ENCODE results near the gene NCAM1. TPM values are rescaled to one million over a fixed set of nuclear protein-coding genes. Genes with fewer than 3 reads are reported as not detected.

NCAM1 gene
- total and polyA plus RNA-seq, 2 of the 13 experiments (the other 11 are each of a cell fraction or from before 2014, with no cell fraction given), result 0.05 TPM; not detected in 1

DNA sequence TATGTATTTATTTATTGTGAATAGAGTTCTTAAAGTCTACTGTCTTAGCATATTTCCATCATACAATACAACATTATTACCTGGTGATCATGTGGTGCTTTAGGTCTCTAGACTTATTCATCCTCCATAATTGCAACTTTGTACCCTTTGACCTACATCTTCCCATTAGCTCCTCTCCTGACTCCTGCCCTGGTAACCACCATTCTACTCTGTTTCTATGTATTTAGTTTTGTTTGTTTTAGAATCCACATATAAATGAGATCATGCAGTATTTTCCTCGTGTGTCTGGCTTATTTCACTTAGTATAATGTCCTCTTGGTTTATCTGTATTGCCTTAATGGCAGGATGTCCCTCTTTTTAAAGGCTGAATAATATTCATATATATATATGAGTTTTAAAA, 22.7 kb downstream of the NCAM1 start:
- Histone ChIP-seq H3K4me3 (replicated peaks in 1 of 3; ENCODE audit: insufficient read depth in 1 of 3, low read depth in 2 of 3, low read length in 3 of 3) (no peak overlapping the region), H4K20me1 (ENCODE audit: insufficient read depth, low read length) (no peaks in the 10 kb centered on the region), H3K79me2 (ENCODE audit: insufficient read depth, low read length) (no peaks in the 10 kb centered on the region), H3K27me3 (ENCODE audit: control insufficient read depth in 1 of 2, insufficient read depth in 2 of 2, low read length in 2 of 2) (no peaks in the 10 kb centered on the region), H3K27ac (ENCODE audit: extremely low read length, insufficient read depth, low read length) (no peak overlapping the region), H3K36me3 (replicated peaks in 1 of 2; ENCODE audit: control insufficient read depth in 1 of 2, insufficient read depth in 2 of 2, low read length in 2 of 2) (no peaks in the 10 kb centered on the region), H2AFZ (ENCODE audit: low read length) (no peak overlapping the region), H3K9ac (ENCODE audit: insufficient read depth, low read depth, low read length) (no peak overlapping the region), H3K9me3 (ENCODE audit: low read length) (peaks cover 21% of the 10 kb centered on the region), H3K4me1 (ENCODE audit: insufficient read depth, low read length) (no peaks in the 10 kb centered on the region), H3K4me2 (ENCODE audit: low read depth, low read length) (no peak overlapping the region)
- in situ Hi-C loops (cut with HindIII; ENCODE audit: extremely low pct_ligation_motif_present, low pct_unique_long_range_greater_than_20kb) (no loop called here), intact Hi-C loops (cut with micrococcal nuclease; ENCODE audit: unreplicated experiment) (no loop called here)
- BruUV-seq (replicated peaks), result no TSS peak
- FAIRE-seq, result no peak
- ATAC-seq, result no peak
- 0% methylated on average over 1 of the region's 1 CpG for WGBS (ENCODE audit: low lambda C conversion rate)
- CTCF ChIA-PET (ENCODE audit: low intra/inter-chr PET ratio, low total read pairs), result no interaction called here
- POLR2A ChIA-PET, result no interaction called here
- DNase-seq (ENCODE audit: low spot score), result no peak
- TF ChIP-seq KAT7 (CRISPR knock-in tag; IDR thresholded peaks at IDR 0.05; ENCODE audit: borderline replicate concordance), result no peak
- no peak for TF ChIP-seq ZNF101 (CRISPR knock-in tag; IDR thresholded peaks at IDR 0.05; ENCODE audit: borderline replicate concordance, low read depth)
- no peak for TF ChIP-seq GABPB1 (CRISPR knock-in tag; IDR thresholded peaks at IDR 0.05)
- TF ChIP-seq, protein P1, sequence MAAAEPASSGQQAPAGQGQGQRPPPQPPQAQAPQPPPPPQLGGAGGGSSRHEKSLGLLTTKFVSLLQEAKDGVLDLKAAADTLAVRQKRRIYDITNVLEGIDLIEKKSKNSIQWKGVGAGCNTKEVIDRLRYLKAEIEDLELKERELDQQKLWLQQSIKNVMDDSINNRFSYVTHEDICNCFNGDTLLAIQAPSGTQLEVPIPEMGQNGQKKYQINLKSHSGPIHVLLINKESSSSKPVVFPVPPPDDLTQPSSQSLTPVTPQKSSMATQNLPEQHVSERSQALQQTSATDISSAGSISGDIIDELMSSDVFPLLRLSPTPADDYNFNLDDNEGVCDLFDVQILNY (CRISPR knock-in tag; conservative IDR thresholded peaks at IDR 0.05), result no peak
- TF ChIP-seq, protein P2, sequence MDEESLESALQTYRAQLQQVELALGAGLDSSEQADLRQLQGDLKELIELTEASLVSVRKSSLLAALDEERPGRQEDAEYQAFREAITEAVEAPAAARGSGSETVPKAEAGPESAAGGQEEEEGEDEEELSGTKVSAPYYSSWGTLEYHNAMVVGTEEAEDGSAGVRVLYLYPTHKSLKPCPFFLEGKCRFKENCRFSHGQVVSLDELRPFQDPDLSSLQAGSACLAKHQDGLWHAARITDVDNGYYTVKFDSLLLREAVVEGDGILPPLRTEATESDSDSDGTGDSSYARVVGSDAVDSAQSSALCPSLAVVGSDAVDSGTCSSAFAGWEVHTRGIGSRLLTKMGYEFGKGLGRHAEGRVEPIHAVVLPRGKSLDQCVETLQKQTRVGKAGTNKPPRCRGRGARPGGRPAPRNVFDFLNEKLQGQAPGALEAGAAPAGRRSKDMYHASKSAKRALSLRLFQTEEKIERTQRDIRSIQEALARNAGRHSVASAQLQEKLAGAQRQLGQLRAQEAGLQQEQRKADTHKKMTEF (CRISPR knock-in tag; IDR thresholded peaks at IDR 0.05), result no peak
- no peak for TF ChIP-seq EZH2 (conservative IDR thresholded peaks at IDR 0.05; ENCODE audit: low read depth, low read length)
- TF ChIP-seq, protein P3, sequence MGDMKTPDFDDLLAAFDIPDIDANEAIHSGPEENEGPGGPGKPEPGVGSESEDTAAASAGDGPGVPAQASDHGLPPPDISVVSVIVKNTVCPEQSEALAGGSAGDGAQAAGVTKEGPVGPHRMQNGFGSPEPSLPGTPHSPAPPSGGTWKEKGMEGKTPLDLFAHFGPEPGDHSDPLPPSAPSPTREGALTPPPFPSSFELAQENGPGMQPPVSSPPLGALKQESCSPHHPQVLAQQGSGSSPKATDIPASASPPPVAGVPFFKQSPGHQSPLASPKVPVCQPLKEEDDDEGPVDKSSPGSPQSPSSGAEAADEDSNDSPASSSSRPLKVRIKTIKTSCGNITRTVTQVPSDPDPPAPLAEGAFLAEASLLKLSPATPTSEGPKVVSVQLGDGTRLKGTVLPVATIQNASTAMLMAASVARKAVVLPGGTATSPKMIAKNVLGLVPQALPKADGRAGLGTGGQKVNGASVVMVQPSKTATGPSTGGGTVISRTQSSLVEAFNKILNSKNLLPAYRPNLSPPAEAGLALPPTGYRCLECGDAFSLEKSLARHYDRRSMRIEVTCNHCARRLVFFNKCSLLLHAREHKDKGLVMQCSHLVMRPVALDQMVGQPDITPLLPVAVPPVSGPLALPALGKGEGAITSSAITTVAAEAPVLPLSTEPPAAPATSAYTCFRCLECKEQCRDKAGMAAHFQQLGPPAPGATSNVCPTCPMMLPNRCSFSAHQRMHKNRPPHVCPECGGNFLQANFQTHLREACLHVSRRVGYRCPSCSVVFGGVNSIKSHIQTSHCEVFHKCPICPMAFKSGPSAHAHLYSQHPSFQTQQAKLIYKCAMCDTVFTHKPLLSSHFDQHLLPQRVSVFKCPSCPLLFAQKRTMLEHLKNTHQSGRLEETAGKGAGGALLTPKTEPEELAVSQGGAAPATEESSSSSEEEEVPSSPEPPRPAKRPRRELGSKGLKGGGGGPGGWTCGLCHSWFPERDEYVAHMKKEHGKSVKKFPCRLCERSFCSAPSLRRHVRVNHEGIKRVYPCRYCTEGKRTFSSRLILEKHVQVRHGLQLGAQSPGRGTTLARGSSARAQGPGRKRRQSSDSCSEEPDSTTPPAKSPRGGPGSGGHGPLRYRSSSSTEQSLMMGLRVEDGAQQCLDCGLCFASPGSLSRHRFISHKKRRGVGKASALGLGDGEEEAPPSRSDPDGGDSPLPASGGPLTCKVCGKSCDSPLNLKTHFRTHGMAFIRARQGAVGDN (CRISPR knock-in tag; IDR thresholded peaks at IDR 0.05), result no peak
- no peak for TF ChIP-seq ARNT (IDR thresholded peaks at IDR 0.05)
- TF ChIP-seq SSRP1 (CRISPR knock-in tag; IDR thresholded peaks at IDR 0.05), result no peak
- no peak for TF ChIP-seq MTF1 (CRISPR knock-in tag; IDR thresholded peaks at IDR 0.05)
- no peak for TF ChIP-seq SYNCRIP (IDR thresholded peaks at IDR 0.05; ENCODE audit: insufficient read depth, low read depth, low read length)
- TF ChIP-seq MEF2D (CRISPR knock-in tag; IDR thresholded peaks at IDR 0.05), result no peak
- TF ChIP-seq, protein P4, sequence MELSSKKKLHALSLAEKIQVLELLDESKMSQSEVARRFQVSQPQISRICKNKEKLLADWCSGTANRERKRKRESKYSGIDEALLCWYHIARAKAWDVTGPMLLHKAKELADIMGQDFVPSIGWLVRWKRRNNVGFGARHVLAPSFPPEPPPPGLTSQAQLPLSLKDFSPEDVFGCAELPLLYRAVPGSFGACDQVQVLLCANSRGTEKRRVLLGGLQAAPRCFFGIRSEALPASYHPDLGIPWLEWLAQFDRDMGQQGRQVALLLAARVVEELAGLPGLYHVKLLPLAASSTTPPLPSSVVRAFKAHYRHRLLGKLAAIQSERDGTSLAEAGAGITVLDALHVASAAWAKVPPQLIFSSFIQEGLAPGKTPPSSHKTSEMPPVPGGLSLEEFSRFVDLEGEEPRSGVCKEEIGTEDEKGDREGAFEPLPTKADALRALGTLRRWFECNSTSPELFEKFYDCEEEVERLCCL (CRISPR knock-in tag; IDR thresholded peaks at IDR 0.05; ENCODE audit: borderline replicate concordance), result no peak
- TF ChIP-seq ZMYM4 (CRISPR knock-in tag; IDR thresholded peaks at IDR 0.05), result no peak
- TF ChIP-seq, protein P5, sequence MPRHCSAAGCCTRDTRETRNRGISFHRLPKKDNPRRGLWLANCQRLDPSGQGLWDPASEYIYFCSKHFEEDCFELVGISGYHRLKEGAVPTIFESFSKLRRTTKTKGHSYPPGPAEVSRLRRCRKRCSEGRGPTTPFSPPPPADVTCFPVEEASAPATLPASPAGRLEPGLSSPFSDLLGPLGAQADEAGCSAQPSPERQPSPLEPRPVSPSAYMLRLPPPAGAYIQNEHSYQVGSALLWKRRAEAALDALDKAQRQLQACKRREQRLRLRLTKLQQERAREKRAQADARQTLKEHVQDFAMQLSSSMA (CRISPR knock-in tag; IDR thresholded peaks at IDR 0.05), result no peak
- TF ChIP-seq CENPT (CRISPR knock-in tag; IDR thresholded peaks at IDR 0.05; ENCODE audit: low read depth), result no peak
